Skeletal muscle tissue (tissue), 4 donors: ENCODE measurements around the gene FAF2. TPM values are rescaled to one million over a fixed set of nuclear protein-coding genes. Genes with fewer than 3 reads are reported as not detected.
A peak's percentile ranks its signal among the peaks of the same experiment; 100 is the strongest.

Experiments used
- H3K27ac ChIP-seq: one replicate; pipeline ENCODE4 v1.7.0; 2013; ENCODE audit warnings: mild to moderate bottlenecking, low read depth, low read length, inconsistent platforms
- H3K27me3 ChIP-seq, 3 donors: one replicate each; pipeline ENCODE4 v1.7.0; 2013; ENCODE audit warnings: low read length in 3 of 3; ENCODE audit not compliant: control insufficient read depth in 3 of 3, insufficient read depth in 3 of 3
- H3K36me3 ChIP-seq, 3 donors: one replicate each; pipeline ENCODE4 v1.7.0; 2013; ENCODE audit warnings: low read length in 3 of 3; ENCODE audit not compliant: control insufficient read depth in 3 of 3, insufficient read depth in 3 of 3
- H3K4me1 ChIP-seq, 3 donors: one replicate each; pipeline ENCODE4 v1.7.0; 2013; ENCODE audit warnings: low read length in 3 of 3, mild to moderate bottlenecking in 3 of 3; ENCODE audit not compliant: control insufficient read depth in 3 of 3, insufficient read depth in 3 of 3
- H3K4me3 ChIP-seq, 3 donors: one replicate each; pipeline ENCODE4 v1.7.0; 2013; ENCODE audit warnings: low read length in 3 of 3
- H3K9ac ChIP-seq, 3 donors: one replicate each; pipeline ENCODE4 v1.7.0; 2013; ENCODE audit warnings: low read length in 3 of 3, mild to moderate bottlenecking in 3 of 3, moderate library complexity in 2 of 3, low read depth in 1 of 3
- H3K9me3 ChIP-seq, 3 donors: one replicate each; pipeline ENCODE4 v1.7.0; 2013; ENCODE audit warnings: low read length in 3 of 3; ENCODE audit not compliant: control insufficient read depth in 3 of 3
- total RNA-seq: library from RNA; depleted of rRNA; stranded (reverse); fragments of >200 nt; gene quantifications from one replicate; pipeline ENCODE4 v1.2.3, GENCODE V29; 2014
- donor health status: Osteomylitis.

Gene FAF2
- total RNA-seq, 1 donor from 2014 or later, result 24.0 TPM

GRCh38 chr5:176537554-176538229 lies 89.5 kb downstream of the FAF2 start:
- Histone ChIP-seq H3K36me3 (peaks cover 0 to 3% (median 0%) of the 10 kb centered on the region in 3 donors), H3K4me1 (peaks cover 55 to 71% (median 58%) of the 10 kb centered on the region in 3 donors), H3K9ac (peak overlapping the region; percentile 92 to 100 (median 95)), H3K4me3 (peak overlapping the region; percentile 92 to 100 (median 99)), H3K27ac (peak overlapping the region; percentile 97), H3K9me3 (no peaks in the 10 kb centered on the region), H3K27me3 (no peaks in the 10 kb centered on the region)

- no peaks in the 10 kb centered on the region for H3K9me3 ChIP-seq
These were observed 90.2 kb downstream of the FAF2 start for GRCh38 chr5:176538230-176538988.

GRCh38 chr5:176538989-176539384 lies 90.8 kb downstream of the FAF2 start:
- H3K4me1 ChIP-seq, result peaks cover 42 to 64% (median 49%) of the 10 kb centered on the region in 3 donors
- H3K27me3 ChIP-seq, result no peaks in the 10 kb centered on the region
- H3K4me3 ChIP-seq, result no peak overlapping the region
- peak overlapping the region in 1 of 3 donors; percentile 40 for H3K9ac ChIP-seq
- H3K27ac ChIP-seq, result peak overlapping the region; percentile 2
- no peaks in the 10 kb centered on the region for H3K36me3 ChIP-seq
- H3K9me3 ChIP-seq, result no peaks in the 10 kb centered on the region

More at GRCh38 chr5:176538230-176538988, 90.2 kb downstream of the FAF2 start:
- Histone ChIP-seq H3K9ac (peak overlapping the region; percentile 10 to 92 (median 69)), H3K27ac (peak overlapping the region; percentile 97), H3K36me3 (no peaks in the 10 kb centered on the region), H3K4me3 (peak overlapping the region; percentile 66 to 100 (median 92)), H3K4me1 (peaks cover 48 to 64% (median 51%) of the 10 kb centered on the region in 3 donors), H3K27me3 (no peaks in the 10 kb centered on the region)

GRCh38 chr5:176540476-176540899 lies 92.3 kb downstream of the FAF2 start:
- peaks cover 27 to 61% (median 43%) of the 10 kb centered on the region in 3 donors for H3K4me1 ChIP-seq
- H3K4me3 ChIP-seq, result no peak overlapping the region
- no peak overlapping the region for H3K9ac ChIP-seq
- H3K27ac ChIP-seq, result no peak overlapping the region
- H3K9me3 ChIP-seq, result no peaks in the 10 kb centered on the region
- no peaks in the 10 kb centered on the region for H3K36me3 ChIP-seq
- H3K27me3 ChIP-seq, result no peaks in the 10 kb centered on the region

- no peaks in the 10 kb centered on the region for H3K36me3 ChIP-seq
- H3K9ac ChIP-seq, result peak overlapping the region in 1 of 3 donors; percentile 93
- H3K27me3 ChIP-seq, result no peaks in the 10 kb centered on the region
- peaks cover 23 to 60% (median 38%) of the 10 kb centered on the region in 3 donors for H3K4me1 ChIP-seq
- no peak overlapping the region for H3K27ac ChIP-seq
- H3K9me3 ChIP-seq, result no peaks in the 10 kb centered on the region
- H3K4me3 ChIP-seq, result no peak overlapping the region
These were observed 92.8 kb downstream of the FAF2 start for GRCh38 chr5:176540956-176541337.

GRCh38 chr5:176541338-176542134 lies 93.4 kb downstream of the FAF2 start:
- Histone ChIP-seq H3K36me3 (no peaks in the 10 kb centered on the region), H3K4me1 (peaks cover 18 to 56% (median 35%) of the 10 kb centered on the region in 3 donors), H3K27me3 (no peaks in the 10 kb centered on the region), H3K27ac (peak overlapping the region; percentile 19), H3K9ac (peak overlapping the region; percentile 10 to 93 (median 74)), H3K4me3 (peak overlapping the region in 1 of 3 donors; percentile 35), H3K9me3 (no peaks in the 10 kb centered on the region)

GRCh38 chr5:176542135-176542595 lies 94.0 kb downstream of the FAF2 start:
- Histone ChIP-seq H3K4me3 (peak overlapping the region; percentile 68 to 91 (median 82)), H3K9ac (peak overlapping the region; percentile 72 to 93 (median 74))

GRCh38 chr5:176542596-176543427 lies 94.6 kb downstream of the FAF2 start:
- H3K4me3 ChIP-seq, result peak overlapping the region; percentile 68 to 91 (median 82)
- H3K27me3 ChIP-seq, result no peaks in the 10 kb centered on the region
- H3K9ac ChIP-seq, result peak overlapping the region; percentile 72 to 93 (median 86)
- H3K4me1 ChIP-seq, result peaks cover 18 to 52% (median 35%) of the 10 kb centered on the region in 3 donors
- no peaks in the 10 kb centered on the region for H3K9me3 ChIP-seq
- H3K27ac ChIP-seq, result peak overlapping the region; percentile 19
- no peaks in the 10 kb centered on the region for H3K36me3 ChIP-seq

More at GRCh38 chr5:176542135-176542595, 94.0 kb downstream of the FAF2 start:
- H3K9me3 ChIP-seq, result no peaks in the 10 kb centered on the region
- peak overlapping the region; percentile 19 for H3K27ac ChIP-seq
- H3K27me3 ChIP-seq, result no peaks in the 10 kb centered on the region
- H3K36me3 ChIP-seq, result no peaks in the 10 kb centered on the region
- peaks cover 18 to 56% (median 35%) of the 10 kb centered on the region in 3 donors for H3K4me1 ChIP-seq
